Lung microvascular endothelial cell (primary cell): ENCODE measurements around the gene SMYD5. TPM values are rescaled to one million over a fixed set of nuclear protein-coding genes. Genes with fewer than 3 reads are reported as not detected.

Experiments
- total RNA-seq: library from RNA; depleted of rRNA; stranded (reverse); fragments of >200 nt; gene quantifications from 2 replicates; pipeline ENCODE4 v1.2.1, GENCODE V29; 2014

Gene SMYD5
- total RNA-seq, 1 donor from 2014 or later: 11.1 TPM

Other genes with a start within 250 kb of the SMYD5 start
- gene SFXN5, start 142.5 kb upstream of the SMYD5 start, total RNA-seq: 8.1 and 8.9 TPM in 2 replicates
- 38.4 and 62.5 TPM in 2 replicates for gene RAB11FIP5, start 101.3 kb upstream of the SMYD5 start, total RNA-seq
- gene NOTO, start 11.7 kb upstream of the SMYD5 start, total RNA-seq: not detected in 2 replicates
- gene PRADC1, start 19.0 kb downstream of the SMYD5 start, total RNA-seq: 19.2 and 24.4 TPM in 2 replicates
- 318 and 353 TPM in 2 replicates for gene CCT7, start 20.1 kb downstream of the SMYD5 start, total RNA-seq
- under 0.01 and 0.22 TPM in 2 replicates for gene FBXO41, start 70.2 kb downstream of the SMYD5 start, total RNA-seq
- under 0.01 TPM in 1 of 2 replicates, not detected in the other for gene EGR4, start 79.3 kb downstream of the SMYD5 start, total RNA-seq
- gene ALMS1, start 171.6 kb downstream of the SMYD5 start, total RNA-seq: 3.7 and 5.2 TPM in 2 replicates